Fibroblast of lung (primary cell): ENCODE data around the gene AAMP.
"Not testable (repeated sequence)": the region's sequence is repeated elsewhere in the genome, so short reads cannot be mapped to it uniquely, and the experiment has no call there.

Source experiments
- EZH2 ChIP-seq: IDR thresholded peaks from 2 replicates; pipeline ENCODE4 v1.5.1; 2012; ENCODE audit warnings: low read length, control low read depth, mild to moderate bottlenecking; ENCODE audit errors: missing control alignments
- TF ChIP-seq, protein P1 (sequence below), 2 donors: IDR thresholded peaks in 1 of 2; conservative IDR thresholded peaks in 1 of 2; 1 replicate in 1 of 2; 2 replicates in 1 of 2; pipeline ENCODE4 v1.5.1; 2011 to 2012; ENCODE audit warnings: low read length in 2 of 2, control low read depth in 1 of 2, inconsistent platforms in 1 of 2, low read depth in 1 of 2, mild to moderate bottlenecking in 1 of 2

GRCh38 chr2:218311541-218312266 lies 41.8 kb upstream of the AAMP start:
- TF ChIP-seq, protein P1, sequence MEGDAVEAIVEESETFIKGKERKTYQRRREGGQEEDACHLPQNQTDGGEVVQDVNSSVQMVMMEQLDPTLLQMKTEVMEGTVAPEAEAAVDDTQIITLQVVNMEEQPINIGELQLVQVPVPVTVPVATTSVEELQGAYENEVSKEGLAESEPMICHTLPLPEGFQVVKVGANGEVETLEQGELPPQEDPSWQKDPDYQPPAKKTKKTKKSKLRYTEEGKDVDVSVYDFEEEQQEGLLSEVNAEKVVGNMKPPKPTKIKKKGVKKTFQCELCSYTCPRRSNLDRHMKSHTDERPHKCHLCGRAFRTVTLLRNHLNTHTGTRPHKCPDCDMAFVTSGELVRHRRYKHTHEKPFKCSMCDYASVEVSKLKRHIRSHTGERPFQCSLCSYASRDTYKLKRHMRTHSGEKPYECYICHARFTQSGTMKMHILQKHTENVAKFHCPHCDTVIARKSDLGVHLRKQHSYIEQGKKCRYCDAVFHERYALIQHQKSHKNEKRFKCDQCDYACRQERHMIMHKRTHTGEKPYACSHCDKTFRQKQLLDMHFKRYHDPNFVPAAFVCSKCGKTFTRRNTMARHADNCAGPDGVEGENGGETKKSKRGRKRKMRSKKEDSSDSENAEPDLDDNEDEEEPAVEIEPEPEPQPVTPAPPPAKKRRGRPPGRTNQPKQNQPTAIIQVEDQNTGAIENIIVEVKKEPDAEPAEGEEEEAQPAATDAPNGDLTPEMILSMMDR (conservative IDR thresholded peaks at IDR 0.05 in 1 of 2, IDR thresholded peaks at IDR 0.05 in 1 of 2; ENCODE audit: low read depth in 1 of 2, low read length in 2 of 2) = not testable (repeated sequence)
- not testable (repeated sequence) for TF ChIP-seq EZH2
